A549 (cell line): ENCODE measurements around the gene PCED1A. TPM values are rescaled to one million over a fixed set of nuclear protein-coding genes. Genes with fewer than 3 reads are reported as not detected.

Source experiments
- ATOH8 ChIP-seq: fragments of 250-450 bp; sonication (Bioruptor Pico); IDR thresholded peaks from 2 replicates; pipeline ENCODE4 v1.5.0; 2020; ENCODE audit warnings: low read depth, mild to moderate bottlenecking, moderate library complexity
- CHD4 ChIP-seq: fragments of 200-600 bp; sonication (generic); IDR thresholded peaks from 2 replicates; pipeline ENCODE4 v1.6.1; 2016; ENCODE audit warnings: antibody characterized with exemption, mild to moderate bottlenecking, borderline replicate concordance
- ELK1 ChIP-seq: fragments of 150-350 bp; IDR thresholded peaks from 2 replicates; pipeline ENCODE4 v1.6.1; 2014; ENCODE audit warnings: low read depth, mild to moderate bottlenecking, low read length
- FOSB ChIP-seq: fragments of 250-450 bp; sonication (Bioruptor Pico); IDR thresholded peaks from 2 replicates; pipeline ENCODE4 v1.5.0; 2020; ENCODE audit warnings: mild to moderate bottlenecking, moderate library complexity
- HDAC2 ChIP-seq: fragments of 200-600 bp; sonication (generic); IDR thresholded peaks from 2 replicates; pipeline ENCODE4 v1.6.1; 2016
- HMGXB4 ChIP-seq: fragments of 250-450 bp; sonication (Bioruptor Pico); IDR thresholded peaks from 2 replicates; pipeline ENCODE4 v1.5.0; 2021; ENCODE audit warnings: mild to moderate bottlenecking, moderate library complexity, borderline replicate concordance
- JUN ChIP-seq, 2 experiments: fragments of >200 bp; sonication (Bioruptor Twin); formaldehyde crosslinking; IDR thresholded peaks; 2 replicates in 1 of 2; 3 replicates in 1 of 2; pipeline ENCODE4 v1.6.1; 2016 to 2017
- KDM1A ChIP-seq: fragments of 200-600 bp; sonication (generic); IDR thresholded peaks from 2 replicates; pipeline ENCODE4 v1.6.1; 2016; ENCODE audit warnings: low read depth, mild to moderate bottlenecking
- KDM5A ChIP-seq: fragments of 200-600 bp; sonication (generic); IDR thresholded peaks from 2 replicates; pipeline ENCODE4 v1.6.1; 2016; ENCODE audit warnings: antibody characterized with exemption, mild to moderate bottlenecking
- MAFK ChIP-seq: fragments of 450-650 bp; IDR thresholded peaks from 2 replicates; pipeline ENCODE4 v1.6.1; 2014; ENCODE audit not compliant: partially characterized antibody
- MAX ChIP-seq: IDR thresholded peaks from 2 replicates; pipeline ENCODE4 v1.6.1; 2012
- POLR2A ChIP-seq: IDR thresholded peaks from 2 replicates; pipeline ENCODE4 v1.6.1; 2012; ENCODE audit warnings: mild to moderate bottlenecking, low read length
- RAD21 ChIP-seq, 2 experiments: fragments of >200 bp in 1 of 2; sonication (Bioruptor Twin) in 1 of 2; formaldehyde crosslinking in 1 of 2; IDR thresholded peaks in 1 of 2; conservative IDR thresholded peaks in 1 of 2; 2 replicates in 1 of 2; 3 replicates in 1 of 2; pipeline ENCODE4 v1.6.1; 2012 to 2018; ENCODE audit warnings: inconsistent platforms in 1 of 2
- TP53 ChIP-seq: fragments of 250-450 bp; sonication (Bioruptor Pico); IDR thresholded peaks from 2 replicates; pipeline ENCODE4 v1.5.0; 2021; ENCODE audit warnings: mild to moderate bottlenecking, moderate library complexity
- ZC3H11A ChIP-seq: fragments of 450-650 bp; IDR thresholded peaks from 2 replicates; pipeline ENCODE4 v1.6.1; 2014; ENCODE audit warnings: antibody characterized with exemption, mild to moderate bottlenecking
- ZNF302 ChIP-seq: fragments of 250-450 bp; sonication (Bioruptor Pico); IDR thresholded peaks from 2 replicates; pipeline ENCODE4 v1.9.0; 2021; ENCODE audit warnings: inconsistent platforms, mild to moderate bottlenecking, moderate library complexity
- polyA plus RNA-seq, 4 experiments: library from polyadenylated mRNA; depleted of rRNA in 3 of 4; stranded (reverse); fragments of >200 nt; fragmentation: RNase III in 1 of 4; extraction: RNeasy Plus Mini Kit Qiagen cat#74134 plus additional on column Dnase treatment in 1 of 4; gene quantifications; 2 replicates in 3 of 4; 3 replicates in 1 of 4; pipeline ENCODE4 v1.2.3, GENCODE V29; 2011 to 2017
- TF ChIP-seq, protein P1 (sequence below): fragments of 200-600 bp; sonication (generic); IDR thresholded peaks from 2 replicates; pipeline ENCODE4 v1.6.1; 2016; ENCODE audit warnings: antibody characterized with exemption, mild to moderate bottlenecking, moderate library complexity
- TF ChIP-seq, protein P2 (sequence below): fragments of >200 bp; sonication (Bioruptor Twin); formaldehyde crosslinking; IDR thresholded peaks from 3 replicates; pipeline ENCODE4 v1.6.1; 2016

The PCED1A gene
- polyA plus RNA-seq, 2 of the 4 experiments (the other 2 are of a cell fraction): 25.7 to 43.8 TPM

DNA sequence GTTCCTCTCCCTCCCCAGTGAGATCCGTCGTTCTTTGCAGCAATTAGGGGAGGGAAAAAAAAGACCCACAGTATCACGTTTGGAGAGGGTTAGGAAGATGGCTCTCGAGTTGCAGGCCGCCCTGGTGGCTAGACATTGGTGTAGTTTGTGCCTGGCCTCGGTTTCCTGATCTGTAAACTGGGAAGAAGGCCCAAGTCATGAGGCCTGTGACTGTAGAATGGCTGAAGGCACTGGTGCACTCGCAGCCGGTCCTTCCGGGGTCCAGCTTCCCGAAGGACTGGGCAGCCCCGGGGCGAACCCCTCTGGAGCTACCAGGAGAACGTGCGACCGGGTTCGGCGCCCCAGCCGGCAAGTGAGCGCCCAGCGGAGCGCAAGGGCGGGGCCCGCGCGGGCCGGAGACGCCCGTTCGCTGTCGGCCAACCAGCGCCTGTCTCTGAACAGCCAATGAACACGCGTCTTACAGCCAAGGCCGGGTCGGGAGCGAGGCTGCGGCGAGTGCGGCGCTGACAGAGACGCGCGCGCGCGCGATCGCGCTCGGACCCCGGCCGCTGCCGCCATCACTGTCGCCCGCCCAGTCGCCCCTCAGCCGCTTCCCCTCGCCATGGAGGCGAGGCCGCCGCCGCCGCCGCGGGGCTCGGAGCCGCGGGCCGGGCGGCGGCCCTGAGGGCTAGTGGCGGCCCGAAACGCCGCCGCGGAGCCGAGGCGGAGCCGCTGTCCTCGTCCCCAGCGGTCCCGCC, 32.7 kb upstream of the PCED1A start, which contains the start of gene PTPRA (continued):
- TF ChIP-seq ELK1 (no peak), MAFK (no peak), TP53 (peak; percentile 48; the same call in 1 of the 2 replicates), ATOH8 (no peak), ZC3H11A (no peak), ZNF302 (no peak), KDM1A (peak; percentile 99), HDAC2 (peak; percentile 98), HMGXB4 (0 out of 2 replicates have a peak, but pooled peaks have one; percentile 6), MAX (no peak; the same call in 1 of the 2 replicates), JUN (IDR thresholded peaks at IDR 0.05) (peak; percentile 91), POLR2A (peak; percentile 98), CHD4 (peak; percentile 100), FOSB (no peak), KDM5A (no peak), RAD21 (conservative IDR thresholded peaks at IDR 0.05 in 1 of 2, IDR thresholded peaks at IDR 0.05 in 1 of 2) (no peak)
- TF ChIP-seq, protein P1, sequence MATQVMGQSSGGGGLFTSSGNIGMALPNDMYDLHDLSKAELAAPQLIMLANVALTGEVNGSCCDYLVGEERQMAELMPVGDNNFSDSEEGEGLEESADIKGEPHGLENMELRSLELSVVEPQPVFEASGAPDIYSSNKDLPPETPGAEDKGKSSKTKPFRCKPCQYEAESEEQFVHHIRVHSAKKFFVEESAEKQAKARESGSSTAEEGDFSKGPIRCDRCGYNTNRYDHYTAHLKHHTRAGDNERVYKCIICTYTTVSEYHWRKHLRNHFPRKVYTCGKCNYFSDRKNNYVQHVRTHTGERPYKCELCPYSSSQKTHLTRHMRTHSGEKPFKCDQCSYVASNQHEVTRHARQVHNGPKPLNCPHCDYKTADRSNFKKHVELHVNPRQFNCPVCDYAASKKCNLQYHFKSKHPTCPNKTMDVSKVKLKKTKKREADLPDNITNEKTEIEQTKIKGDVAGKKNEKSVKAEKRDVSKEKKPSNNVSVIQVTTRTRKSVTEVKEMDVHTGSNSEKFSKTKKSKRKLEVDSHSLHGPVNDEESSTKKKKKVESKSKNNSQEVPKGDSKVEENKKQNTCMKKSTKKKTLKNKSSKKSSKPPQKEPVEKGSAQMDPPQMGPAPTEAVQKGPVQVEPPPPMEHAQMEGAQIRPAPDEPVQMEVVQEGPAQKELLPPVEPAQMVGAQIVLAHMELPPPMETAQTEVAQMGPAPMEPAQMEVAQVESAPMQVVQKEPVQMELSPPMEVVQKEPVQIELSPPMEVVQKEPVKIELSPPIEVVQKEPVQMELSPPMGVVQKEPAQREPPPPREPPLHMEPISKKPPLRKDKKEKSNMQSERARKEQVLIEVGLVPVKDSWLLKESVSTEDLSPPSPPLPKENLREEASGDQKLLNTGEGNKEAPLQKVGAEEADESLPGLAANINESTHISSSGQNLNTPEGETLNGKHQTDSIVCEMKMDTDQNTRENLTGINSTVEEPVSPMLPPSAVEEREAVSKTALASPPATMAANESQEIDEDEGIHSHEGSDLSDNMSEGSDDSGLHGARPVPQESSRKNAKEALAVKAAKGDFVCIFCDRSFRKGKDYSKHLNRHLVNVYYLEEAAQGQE: no peak
- TF ChIP-seq, protein P2, sequence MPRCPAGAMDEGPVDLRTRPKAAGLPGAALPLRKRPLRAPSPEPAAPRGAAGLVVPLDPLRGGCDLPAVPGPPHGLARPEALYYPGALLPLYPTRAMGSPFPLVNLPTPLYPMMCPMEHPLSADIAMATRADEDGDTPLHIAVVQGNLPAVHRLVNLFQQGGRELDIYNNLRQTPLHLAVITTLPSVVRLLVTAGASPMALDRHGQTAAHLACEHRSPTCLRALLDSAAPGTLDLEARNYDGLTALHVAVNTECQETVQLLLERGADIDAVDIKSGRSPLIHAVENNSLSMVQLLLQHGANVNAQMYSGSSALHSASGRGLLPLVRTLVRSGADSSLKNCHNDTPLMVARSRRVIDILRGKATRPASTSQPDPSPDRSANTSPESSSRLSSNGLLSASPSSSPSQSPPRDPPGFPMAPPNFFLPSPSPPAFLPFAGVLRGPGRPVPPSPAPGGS: peak; percentile 97; the same call in 2 of the 3 replicates
